Activated T-cell treated with anti-CD3 and anti-CD28 coated beads for 48 hours (primary cell): ENCODE measurements around the gene CALCOCO1.
A peak's percentile ranks its signal among the peaks of the same experiment; 100 is the strongest.
"Not testable (repeated sequence)": the region's sequence is repeated elsewhere in the genome, so short reads cannot be mapped to it uniquely, and the experiment has no call there.

Experiments used
- DNase-seq: peaks from one replicate; pipeline ENCODE4 v3.0.0-alpha.2; 2020; ENCODE audit warnings: low read depth

The CALCOCO1 gene

DNA sequence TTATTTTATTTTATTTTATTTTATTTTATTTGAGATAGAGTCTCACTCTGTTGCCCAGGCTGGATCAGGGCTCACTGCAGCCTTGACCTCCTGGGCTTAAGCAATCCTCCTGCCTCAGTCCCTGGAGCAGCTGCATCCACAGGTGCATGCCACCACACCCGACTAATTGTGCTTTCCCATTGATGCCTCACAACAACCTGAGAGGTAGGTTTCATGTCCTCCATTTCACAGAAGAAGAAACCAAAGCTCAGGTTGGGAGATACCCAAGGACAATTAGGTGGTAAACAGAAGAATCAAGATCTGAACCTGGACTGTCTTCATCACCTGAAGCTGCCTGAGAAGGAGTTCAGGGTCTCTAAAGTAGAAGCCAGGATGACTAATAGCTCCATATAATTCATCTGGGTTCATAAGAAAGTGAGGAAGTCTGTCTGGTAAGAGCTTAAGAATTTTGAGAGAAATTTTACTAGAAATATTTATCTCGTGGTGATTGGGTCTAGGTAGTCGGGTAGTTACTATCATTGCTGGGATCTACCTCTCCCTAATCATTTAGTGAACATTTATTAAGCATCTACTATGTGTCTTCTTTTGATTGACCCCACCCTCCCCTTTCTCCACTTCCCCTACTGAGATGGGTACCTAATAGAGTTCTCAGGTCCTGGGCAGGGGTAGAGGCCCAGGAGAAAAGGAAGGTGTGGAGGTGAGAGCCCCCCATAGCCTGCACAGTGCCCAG, 28.1 kb downstream of the CALCOCO1 start:
- no peak for DNase-seq

DNA sequence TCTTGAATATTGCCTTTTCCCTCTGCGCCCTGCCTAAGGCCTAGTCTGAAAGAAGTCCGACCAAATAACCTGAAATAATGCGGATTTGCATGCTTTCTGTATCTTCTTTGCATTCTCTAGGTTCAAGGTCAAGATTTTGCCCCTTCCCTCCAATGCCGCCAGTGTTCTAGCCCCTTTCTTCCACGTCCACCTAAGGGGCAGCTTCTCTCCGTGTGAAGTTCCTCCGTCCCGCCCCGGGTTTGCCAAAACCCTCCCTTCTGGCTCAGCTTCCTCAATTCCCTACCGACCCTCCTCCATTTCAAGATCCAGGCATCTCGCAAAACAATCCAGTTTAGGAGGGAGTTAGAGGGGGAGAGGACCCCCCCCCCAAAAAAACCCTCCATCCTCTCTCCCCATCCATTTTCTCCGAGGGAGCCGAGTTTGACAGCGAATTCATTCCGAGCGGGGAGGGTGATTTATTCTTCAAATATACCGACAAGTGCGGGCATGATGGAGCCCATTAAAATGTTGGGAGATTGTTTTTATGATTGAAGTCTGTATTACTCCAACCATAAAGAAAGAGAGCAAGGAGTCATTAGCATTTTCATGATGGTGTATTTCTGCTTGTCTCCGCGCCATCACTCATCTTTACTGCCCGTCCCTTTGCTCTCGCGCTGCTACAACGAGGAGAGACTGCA, 30.5 kb downstream of the CALCOCO1 start:
- no peak for DNase-seq

DNA sequence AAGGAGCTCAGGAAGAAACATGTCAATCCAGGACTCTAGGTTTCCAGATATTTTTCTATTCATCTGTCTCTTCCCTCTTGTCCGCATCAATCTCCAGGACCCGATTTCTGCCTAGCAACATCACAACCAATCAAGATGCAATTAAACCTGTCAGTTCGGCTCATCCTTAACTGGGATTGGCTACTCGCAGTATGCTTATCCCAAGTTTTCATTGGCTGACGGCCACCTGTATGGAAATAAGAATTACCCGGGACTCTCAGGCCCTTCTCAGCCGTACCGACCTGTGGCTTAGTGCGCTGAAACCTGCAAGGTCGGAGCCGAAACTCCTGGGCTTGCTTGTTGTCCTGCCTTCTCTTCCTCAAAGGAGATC, 31.0 kb downstream of the CALCOCO1 start:
- DNase-seq = no peak

DNA sequence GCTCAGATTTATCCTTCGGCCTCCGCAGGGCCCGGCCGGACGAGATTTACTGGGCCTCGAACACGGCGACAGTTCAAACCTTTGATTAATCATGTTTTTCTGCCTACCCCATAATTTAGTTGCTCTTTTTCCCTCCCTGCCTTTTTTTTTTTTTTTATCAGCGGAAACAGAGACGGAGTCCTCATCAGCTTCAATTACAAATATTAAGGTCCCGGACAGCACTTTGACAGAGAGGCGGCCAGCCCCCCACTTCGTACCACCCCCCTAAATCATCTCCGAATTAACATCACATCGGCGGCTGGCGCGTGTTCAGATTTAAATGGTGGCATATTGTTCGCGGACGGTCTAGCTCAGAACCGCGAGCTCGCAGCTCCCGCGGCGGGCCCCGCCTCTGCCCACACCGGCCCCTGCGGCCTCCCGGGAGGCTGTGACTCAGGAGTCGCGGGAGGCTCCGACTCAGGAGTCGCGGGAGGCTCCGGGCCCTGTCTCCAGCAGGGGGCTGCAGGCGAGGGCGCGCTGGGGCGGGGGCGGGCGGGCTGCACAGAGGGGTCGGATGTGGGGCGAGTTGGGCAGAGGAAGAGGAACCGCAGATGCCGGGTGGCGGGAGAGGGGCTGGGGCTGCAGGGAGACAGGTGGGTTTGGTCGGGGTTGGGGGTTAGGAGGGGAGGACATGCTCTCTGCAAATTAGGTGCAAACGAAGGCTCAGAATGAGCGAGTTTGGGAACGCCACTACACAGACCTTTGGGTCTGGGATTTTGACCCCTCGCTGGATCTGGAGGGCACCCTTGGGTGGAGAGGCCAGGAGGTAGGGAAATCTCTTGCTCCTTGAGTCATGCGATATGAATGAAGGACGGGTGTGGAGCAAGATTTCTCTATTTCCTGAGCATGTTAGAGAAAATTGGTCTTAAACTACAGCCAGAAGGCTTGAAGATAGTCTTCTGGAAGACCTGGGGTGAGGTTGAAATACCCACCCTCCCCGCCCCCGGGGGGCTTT, 31.8 kb downstream of the CALCOCO1 start:
- DNase-seq = peak; percentile 45

DNA sequence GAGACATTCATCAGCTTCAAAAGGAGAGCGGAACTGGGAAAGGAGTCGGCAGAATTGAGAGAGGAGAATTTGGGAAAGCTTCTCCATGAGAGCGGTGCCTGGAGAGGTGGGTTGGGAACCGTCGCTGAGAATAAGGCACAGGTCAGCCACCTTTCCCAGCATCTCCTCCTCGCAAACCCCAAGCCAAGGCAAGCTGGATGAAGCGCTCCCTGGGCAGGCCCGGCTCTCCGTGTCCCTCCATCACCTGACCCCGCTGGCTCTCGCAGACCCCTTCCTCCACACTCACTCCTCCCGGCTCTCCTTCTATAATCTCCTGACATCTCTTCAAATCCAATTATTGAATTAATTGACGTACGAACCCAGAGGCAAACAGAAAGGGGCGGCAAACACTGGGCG, 32.5 kb downstream of the CALCOCO1 start:
- no peak for DNase-seq

DNA sequence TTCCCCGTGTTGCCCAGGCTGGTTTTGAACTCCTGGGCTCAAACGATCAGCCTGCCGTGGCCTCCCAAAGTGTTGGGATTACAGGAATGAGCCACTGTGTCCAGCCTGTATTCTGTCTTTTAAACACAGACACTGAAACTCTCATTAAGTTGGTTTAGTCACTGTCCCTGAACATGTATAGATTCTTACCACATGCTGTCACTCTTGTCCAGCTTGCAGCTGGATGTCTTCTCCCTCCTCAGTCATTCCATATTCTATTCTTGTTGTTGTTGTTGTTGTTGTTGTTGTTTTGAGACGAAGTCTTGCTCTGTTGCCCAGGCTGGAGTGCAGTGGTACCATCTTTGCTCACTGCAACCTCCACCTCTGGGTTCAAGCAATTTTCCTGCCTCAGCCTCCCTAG, 39.1 kb downstream of the CALCOCO1 start:
- no peak for DNase-seq

DNA sequence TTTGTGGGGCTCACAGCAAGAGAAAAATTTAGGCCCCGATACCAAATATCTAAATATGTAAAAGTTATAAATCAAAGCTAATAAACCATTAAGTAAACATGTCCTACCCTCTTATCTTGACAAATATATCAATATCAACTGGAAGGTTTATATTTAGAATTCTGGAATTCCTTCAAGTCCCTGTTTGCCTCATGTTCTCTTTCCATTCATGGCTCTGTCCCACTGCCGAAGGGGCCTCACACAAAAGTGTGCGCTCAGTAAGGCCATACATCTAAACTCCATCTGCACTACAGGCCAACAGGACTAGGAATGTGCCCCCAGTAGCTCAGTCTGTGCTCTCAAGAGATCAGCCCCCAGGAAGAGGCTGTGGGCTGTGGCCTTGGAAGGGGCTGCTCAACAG, 40.8 kb downstream of the CALCOCO1 start:
- no peak for DNase-seq

DNA sequence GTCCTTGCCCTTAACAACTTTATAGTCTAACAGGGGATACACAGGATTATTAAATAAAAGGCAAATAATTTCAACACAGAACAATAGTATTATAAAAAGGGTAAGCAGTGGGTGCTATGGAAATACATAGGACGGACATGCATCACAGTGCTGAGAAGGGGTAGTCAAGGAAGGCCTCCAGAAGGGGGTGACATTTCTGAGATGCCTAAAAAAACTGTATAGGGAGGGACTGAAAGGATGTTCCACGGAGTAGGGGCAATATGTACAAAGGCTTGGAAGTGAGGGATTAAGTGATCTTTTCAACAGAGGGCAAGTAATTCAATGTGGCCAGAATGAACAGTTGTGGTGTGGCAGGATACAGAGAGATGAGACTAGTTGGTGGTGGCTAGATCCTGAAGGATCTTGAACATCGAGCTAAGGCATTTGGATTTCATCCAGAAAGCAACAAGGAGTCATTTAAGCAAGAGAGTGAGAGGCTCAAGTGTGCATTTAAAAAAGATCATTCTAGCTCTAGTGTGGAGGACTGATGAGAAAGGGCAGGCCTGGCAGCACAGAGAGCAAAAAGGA, 42.5 kb downstream of the CALCOCO1 start:
- no peak for DNase-seq

DNA sequence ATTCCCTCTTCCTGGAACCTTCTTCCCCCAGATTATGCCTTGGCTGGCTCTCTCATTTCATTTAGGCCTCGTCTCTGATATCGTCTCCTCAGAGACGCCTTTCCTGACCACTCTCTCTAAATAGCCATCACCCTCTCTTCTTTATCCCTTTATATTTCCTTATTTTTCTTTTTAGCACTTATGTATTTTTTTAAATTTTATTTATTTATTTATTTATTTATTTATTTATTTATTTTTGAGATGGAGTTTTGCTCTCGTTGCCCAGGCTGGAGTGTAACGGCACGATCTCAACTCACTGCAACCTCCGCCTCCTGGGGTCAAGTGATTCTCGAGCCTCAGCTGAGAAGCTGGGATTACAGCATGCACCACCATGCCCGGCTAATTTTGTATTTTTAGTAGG, 43.3 kb downstream of the CALCOCO1 start:
- DNase-seq = no peak

DNA sequence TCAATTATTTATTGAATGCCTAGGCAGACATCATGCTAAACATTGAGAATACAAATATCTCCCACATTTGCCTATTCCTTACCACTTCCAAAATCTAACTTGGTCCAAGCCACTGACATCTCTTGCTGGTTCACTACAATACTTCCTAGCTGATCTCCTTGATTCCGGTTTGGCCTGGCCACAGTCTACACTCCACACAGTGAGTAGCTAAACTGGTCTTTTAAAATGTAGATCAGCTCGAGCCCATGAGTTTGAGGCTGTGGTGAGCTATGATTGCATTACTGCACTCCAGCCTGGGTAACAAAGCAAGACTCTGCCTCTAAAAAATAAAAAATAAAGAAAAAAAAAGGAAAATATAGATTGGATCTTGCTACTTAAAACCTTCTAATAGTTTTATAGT, 43.8 kb downstream of the CALCOCO1 start:
- no peak for DNase-seq

DNA sequence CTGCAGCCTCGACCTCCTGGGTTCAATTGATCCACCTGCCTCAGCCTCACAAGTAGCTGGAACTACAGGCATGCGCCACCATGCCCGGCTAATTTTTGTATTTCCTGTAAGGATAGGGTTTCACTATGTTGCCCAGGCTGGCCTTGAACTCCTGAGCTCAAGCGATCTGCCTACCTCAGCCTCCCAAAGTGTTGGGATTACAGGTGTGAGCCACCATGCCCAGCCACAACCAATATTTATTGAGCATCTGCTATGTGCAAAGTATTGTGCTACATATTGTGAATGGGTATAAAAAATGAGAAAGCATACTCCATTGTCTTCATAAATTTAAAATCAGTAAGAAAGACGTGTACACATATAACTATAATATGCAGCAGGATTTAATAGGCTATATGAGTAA, 47.2 kb downstream of the CALCOCO1 start:
- DNase-seq = not testable (repeated sequence)

DNA sequence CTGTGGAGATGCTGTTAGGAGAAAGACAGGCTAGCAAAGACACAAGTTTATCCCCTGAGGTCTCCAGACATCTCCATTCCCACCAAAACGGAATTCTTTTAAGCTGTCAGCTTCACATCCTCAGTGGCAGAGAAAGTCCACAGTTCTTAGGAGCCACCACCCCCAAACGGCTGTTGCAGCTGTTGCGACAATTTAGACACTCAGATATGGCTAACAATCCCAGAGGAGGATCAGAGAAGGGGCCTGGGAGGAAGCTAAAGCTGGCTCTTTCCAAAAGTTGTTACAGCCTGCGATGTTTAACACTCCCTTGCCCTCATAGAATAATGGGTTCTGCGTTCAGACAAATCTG, 49.5 kb downstream of the CALCOCO1 start:
- DNase-seq = no peak

DNA sequence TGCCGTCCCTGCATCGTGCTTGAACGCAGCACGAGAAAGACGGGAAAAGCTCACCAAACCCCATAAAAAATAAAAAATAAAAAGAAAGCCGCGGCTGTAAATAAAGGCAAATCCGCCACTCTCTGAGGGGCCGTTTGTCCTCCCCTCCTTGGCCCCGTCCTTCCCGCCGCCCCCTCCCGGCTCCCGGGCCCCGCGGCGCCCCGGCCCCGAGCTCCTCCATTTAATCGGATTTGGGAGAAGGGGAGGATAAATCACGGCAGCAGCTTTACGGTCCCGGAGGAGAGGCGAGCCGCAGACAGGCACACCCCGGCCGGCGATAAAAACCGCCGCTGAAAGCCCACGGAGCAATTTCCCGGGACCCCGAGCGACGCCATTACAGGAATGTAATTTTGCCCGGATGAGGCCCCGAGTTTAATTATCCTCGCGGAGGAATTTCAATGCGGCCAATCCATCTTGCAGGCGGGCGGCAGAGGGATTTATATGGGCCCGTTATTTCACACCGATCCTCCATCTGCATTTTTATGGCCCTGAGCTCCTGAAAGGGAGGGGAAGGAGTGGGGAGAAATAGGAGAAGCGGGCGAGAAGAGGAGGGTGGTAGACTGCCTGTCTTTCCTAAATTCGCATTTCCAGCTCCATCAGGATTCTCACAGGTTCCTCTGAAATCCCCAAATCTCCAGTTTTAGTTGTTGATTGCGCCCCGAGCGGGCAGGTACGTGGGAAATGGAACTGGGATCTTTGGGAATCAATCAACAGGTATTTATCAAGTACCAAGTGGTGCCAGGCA, 50.0 kb downstream of the CALCOCO1 start:
- DNase-seq = no peak

DNA sequence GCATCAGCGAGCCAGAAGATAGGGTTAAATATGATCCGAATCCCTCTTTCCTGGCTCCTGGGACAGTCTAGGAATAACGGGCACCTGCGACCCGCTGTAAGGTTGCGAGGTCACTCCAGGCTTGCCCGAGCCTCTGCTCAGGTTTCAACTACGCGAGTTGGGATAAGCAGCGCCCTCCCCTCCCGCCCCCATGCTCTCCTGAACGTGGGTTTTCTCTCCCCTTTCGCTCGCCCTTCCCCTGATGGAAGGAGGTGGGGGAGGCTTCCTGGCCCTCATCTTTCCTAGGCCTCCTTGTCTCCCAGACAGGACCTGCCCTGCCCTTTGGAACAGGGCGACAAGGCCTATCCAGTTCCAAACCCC, 50.6 kb downstream of the CALCOCO1 start:
- DNase-seq = peak; percentile 9

DNA sequence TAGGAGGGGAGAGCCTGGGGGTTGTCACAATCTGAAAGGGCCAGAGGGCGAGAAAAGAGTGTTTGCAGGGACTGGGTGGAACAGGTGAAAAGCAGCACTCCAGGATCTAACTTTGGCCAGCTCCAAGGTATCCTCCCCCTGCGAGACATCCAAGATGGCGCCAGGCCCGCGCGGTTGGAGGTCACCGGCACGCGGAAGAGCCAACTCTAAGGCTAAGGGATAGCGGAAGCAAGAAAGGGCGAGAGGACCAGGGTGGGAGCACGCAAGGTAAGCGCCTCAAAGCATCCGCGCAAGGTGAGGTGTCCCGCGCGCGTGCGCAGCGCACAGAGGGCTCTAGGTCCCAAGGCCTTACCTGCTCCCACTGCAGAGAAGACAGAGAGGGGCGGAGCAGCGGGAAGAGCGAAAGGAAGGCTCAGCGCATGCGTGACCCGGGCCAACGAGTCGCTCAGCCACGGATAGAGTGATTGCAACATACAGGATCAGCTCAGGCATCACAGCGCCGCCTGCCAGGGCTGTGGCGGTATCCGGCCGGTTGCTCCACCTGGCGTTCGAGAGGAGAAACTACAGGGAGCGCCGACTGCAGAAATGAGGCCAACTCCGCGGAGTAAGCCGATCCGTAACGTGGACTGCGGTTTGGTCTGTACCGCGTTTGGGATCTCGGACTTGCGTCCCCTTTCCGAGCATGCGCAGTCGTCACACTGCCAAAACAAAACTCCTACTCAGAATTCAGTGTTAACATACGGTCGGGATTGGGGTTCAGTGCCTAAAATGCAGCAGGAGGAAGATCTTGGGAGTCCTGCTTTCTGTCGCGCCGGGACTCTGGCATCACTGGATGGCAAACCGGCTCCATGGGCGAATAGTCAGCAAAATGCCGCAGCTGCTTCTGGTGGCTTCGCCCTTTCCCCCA, 51.3 kb downstream of the CALCOCO1 start, which contains the start of gene ATP5MC2:
Gene ATP5MC2, minus strand, starts transcription at position 383 of the 907 bp plus-strand sequence. CDS start 3,469 bp downstream, outside the sequence.
- DNase-seq = peak; percentile 97

DNA sequence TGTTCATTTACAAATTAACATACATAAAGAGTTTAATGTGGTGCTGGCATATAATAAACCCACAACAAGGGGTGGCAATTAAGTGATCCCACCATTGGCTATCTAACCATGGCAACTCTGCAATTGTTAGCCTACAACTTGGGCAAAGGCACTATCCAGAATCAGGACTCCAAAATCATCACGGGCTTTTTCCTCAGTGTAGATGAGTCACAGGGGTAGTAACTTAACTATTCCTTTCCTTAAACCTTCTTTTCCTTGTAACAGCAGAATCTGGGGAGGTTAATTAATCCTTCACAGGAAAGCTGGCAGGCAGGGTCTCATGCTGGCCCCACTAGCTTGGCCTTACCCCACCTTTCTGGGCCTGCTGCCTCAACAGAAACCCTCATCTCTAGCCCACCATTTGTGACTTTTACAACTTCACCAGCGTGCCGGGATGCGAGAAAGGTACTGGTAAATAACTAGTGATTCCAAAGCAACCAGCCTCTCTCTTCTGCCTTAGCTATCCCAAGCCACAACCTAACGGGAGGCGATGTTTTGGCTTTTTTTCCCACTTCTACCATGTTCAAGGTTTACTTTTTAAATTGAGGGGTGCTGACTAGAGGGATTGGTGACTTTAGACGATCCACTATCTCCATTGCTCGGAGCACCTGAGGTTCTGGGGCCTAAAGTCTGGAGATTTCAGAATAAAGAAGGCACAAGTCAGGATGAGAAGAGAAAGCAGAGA, 52.1 kb downstream of the CALCOCO1 start:
- no peak for DNase-seq

DNA sequence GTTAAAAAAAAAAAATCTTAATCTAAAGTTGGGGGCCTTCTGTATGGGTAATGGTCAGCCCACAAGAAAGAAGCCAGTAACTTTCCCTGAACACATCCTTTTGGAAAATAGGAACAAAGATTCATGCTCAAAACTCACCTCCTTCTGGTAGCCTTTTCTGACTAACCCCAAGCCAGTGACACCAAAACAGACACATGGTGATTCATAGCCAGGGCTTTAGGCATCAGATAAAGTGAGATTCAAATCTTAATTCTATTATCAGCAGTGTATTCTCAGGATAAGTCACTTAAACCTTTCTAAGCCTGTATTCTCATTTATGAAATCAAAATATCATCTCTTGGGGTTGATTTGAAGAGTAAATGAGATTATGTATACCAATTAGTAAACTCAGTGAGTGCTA, 56.3 kb downstream of the CALCOCO1 start:
- DNase-seq = no peak

DNA sequence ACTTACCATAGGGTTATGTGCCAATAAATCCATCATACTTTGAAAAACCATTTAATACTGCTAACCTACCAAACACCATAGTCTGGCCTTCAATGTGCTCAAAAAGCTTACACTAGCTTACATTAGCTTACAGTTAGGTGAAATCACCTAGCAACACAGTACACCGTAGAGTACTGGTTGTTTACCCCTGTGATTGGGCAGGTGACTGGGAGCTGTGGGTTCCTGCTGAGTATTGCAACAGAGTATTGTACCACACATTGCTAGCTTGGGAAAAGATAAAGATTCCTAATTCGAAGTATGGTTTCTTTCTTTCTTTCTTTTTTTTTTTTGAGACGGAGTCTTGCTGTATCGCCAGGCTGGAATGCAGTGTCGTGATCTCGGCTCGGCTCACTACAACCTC, 56.9 kb downstream of the CALCOCO1 start:
- DNase-seq = no peak

DNA sequence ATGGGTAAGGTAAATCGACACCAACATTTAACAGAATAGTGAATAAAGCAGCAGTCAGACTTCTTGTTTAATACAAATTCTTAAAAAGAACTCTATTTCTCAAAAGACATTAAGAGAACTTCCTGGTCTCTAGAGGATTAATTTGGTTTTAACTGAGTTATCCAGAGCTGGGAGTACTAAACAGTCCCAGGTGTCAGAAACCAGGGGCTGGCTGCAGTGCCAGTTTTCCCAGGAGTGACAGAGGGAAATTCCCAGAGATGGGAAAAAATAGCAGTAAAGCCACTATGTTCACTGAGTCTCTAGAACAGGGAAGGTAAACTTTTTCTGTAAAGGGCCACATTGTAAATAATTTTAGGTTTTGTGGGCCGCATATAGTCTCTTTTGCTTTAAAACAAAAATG, 60.2 kb downstream of the CALCOCO1 start:
- DNase-seq = no peak

DNA sequence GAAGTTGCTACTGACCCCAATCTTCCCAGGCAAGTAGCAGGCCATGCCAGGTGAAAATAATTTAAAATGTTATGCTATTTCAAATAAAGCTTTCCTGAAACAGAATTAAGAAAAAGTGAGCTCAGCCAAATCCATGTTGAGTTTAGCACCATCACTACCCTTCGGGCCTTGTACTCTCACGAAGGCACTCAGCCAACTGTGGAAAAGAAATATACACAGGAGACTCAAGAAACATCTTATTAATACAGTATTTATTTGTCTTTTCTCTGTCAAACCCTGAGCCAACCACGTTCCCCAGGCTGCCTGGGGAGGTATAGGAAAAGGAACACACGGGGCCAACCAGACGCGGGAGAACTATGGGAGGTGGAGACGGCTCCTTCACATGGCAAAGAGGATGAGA, 62.3 kb downstream of the CALCOCO1 start:
- DNase-seq = no peak
